Measurements from ENCODE around the gene SAPCD2. TPM values are rescaled to one million over a fixed set of nuclear protein-coding genes. Genes with fewer than 3 reads are reported as not detected.

The SAPCD2 gene
- total RNA-seq, 6 experiments from 2014 or later = 0.05 to 0.43 (median 0.22) TPM; not detected in 1

GRCh38 chr9:137088121-137088520, 17.8 kb upstream of the SAPCD2 start:
- Histone ChIP-seq H3K9me3 (no peaks in the 10 kb centered on the region), H3K4me1 (peaks cover 0 to 14% (median 8%) of the 10 kb centered on the region in 4 donors), H3K36me3 (peaks cover 0 to 2% (median 0%) of the 10 kb centered on the region in 4 donors), H3K27me3 (no peaks in the 10 kb centered on the region), H3K4me3 (no peak overlapping the region), H3K27ac (no peak overlapping the region)
- intact Hi-C loops (cut with DNase I) = no loop called here
- TF ChIP-seq POLR2A (IDR thresholded peaks at IDR 0.05) = no peak
- TF ChIP-seq, protein P1, sequence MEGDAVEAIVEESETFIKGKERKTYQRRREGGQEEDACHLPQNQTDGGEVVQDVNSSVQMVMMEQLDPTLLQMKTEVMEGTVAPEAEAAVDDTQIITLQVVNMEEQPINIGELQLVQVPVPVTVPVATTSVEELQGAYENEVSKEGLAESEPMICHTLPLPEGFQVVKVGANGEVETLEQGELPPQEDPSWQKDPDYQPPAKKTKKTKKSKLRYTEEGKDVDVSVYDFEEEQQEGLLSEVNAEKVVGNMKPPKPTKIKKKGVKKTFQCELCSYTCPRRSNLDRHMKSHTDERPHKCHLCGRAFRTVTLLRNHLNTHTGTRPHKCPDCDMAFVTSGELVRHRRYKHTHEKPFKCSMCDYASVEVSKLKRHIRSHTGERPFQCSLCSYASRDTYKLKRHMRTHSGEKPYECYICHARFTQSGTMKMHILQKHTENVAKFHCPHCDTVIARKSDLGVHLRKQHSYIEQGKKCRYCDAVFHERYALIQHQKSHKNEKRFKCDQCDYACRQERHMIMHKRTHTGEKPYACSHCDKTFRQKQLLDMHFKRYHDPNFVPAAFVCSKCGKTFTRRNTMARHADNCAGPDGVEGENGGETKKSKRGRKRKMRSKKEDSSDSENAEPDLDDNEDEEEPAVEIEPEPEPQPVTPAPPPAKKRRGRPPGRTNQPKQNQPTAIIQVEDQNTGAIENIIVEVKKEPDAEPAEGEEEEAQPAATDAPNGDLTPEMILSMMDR (IDR thresholded peaks at IDR 0.05) = no peak
- DNase-seq (no peak), ATAC-seq (no peak)
- WGBS (ENCODE audit: insufficient coverage, low coverage, low lambda C conversion rate, missing lambda C conversion rate) = 84% methylated on average over 5 of the region's 5 CpGs

- DNase-seq (no peak), ATAC-seq (no peak)
- H3K9me3 ChIP-seq = no peaks in the 10 kb centered on the region
- whole genome bisulfite sequencing (ENCODE audit: insufficient coverage, low coverage, low lambda C conversion rate, missing lambda C conversion rate) = 26% methylated on average over 15 of the region's 22 CpGs
- peak overlapping the region; percentile 19 to 76 (median 49) for H3K27ac ChIP-seq
- no peaks in the 10 kb centered on the region for H3K27me3 ChIP-seq
- no peak for TF ChIP-seq POLR2A (IDR thresholded peaks at IDR 0.05)
- TF ChIP-seq, protein P1 (IDR thresholded peaks at IDR 0.05) = no peak
- peaks cover 0 to 2% (median 0%) of the 10 kb centered on the region in 4 donors for H3K36me3 ChIP-seq
- H3K4me3 ChIP-seq = peak overlapping the region; percentile 62 to 82 (median 73)
- intact Hi-C loops (cut with DNase I) = no loop called here
- H3K4me1 ChIP-seq = peaks cover 0 to 14% (median 8%) of the 10 kb centered on the region in 4 donors
These were observed 17.1 kb upstream of the SAPCD2 start for GRCh38 chr9:137087409-137087925.

GRCh38 chr9:137086531-137087408, 16.4 kb upstream of the SAPCD2 start, which contains the start of gene MAN1B1:
MAN1B1 (plus strand) TSS chr9:137086985; CDS start chr9:137087000, 15 bp downstream.
- Histone ChIP-seq H3K4me1 (peaks cover 0 to 14% (median 8%) of the 10 kb centered on the region in 4 donors), H3K27ac (peak within 1 kb of the TSS; percentile 61 to 80 (median 76)), H3K9me3 (no peaks in the 10 kb centered on the region), H3K27me3 (no peaks in the 10 kb centered on the region), H3K36me3 (peaks cover 0 to 2% (median 0%) of the 10 kb centered on the region in 4 donors), H3K4me3 (peak within 1 kb of the TSS; percentile 67 to 82 (median 73))
- ATAC-seq = peak; percentile 92 to 95 (median 94)
- peak; percentile 100 for DNase-seq
- intact Hi-C loops (cut with DNase I) = no loop called here
- WGBS (ENCODE audit: insufficient coverage, low coverage, low lambda C conversion rate, missing lambda C conversion rate) = 0% methylated on average over 16 of the region's 101 CpGs
- peak; percentile 74 for TF ChIP-seq POLR2A (IDR thresholded peaks at IDR 0.05)
- TF ChIP-seq, protein P1 (IDR thresholded peaks at IDR 0.05) = no peak

DNA sequence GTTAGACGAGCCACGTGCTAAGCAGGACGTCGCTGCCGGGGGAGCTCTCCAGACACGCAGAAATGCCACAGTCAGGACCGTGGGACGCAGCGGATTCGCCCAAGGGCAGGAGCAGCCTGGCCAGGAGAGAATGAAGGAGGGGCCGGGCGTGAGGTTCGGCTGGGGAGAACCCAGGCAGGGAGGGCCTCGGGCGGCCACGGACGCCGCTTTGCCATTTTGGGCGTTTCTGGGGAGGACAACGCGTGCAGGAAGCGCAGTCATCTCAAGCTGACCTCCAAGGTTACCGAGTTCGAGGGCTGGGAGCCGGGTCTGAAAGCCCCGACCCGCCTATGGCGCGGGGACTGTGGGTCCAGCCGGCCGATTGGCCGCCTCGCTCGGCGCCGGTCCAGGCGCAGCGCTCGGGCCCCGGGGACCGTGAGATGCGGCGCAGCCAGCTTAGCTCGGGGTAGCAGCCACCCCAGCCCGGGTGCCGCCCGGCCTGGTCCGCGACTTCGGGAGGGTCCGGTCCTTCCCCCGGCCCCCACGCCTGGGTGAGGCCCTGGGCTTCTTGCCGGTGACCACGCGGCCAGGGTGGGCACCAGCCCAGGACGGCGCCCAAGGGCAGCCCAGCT, 15.7 kb upstream of the SAPCD2 start:
- ATAC-seq (peak in 3 of 4 donors; percentile 1 to 10 (median 4)), DNase-seq (peak in 2 of 3 donors; percentile 54 to 57)
- H3K4me3 ChIP-seq = peak overlapping the region; percentile 67 to 82 (median 73)
- no peaks in the 10 kb centered on the region for H3K27me3 ChIP-seq
- H3K27ac ChIP-seq = peak overlapping the region; percentile 42 to 80 (median 61)
- TF ChIP-seq, protein P1 (IDR thresholded peaks at IDR 0.05) = no peak
- no peak for TF ChIP-seq POLR2A (IDR thresholded peaks at IDR 0.05)
- intact Hi-C loops (cut with DNase I) = no loop called here
- WGBS (ENCODE audit: insufficient coverage, low coverage, low lambda C conversion rate, missing lambda C conversion rate) = 13% methylated on average over 12 of the region's 58 CpGs
- peaks cover 0 to 2% (median 0%) of the 10 kb centered on the region in 4 donors for H3K36me3 ChIP-seq
- no peaks in the 10 kb centered on the region for H3K9me3 ChIP-seq
- peaks cover 0 to 14% (median 8%) of the 10 kb centered on the region in 4 donors for H3K4me1 ChIP-seq

Data from right lobe of liver (tissue), 6 donors.